ENCODE measurements around the gene GSE1.

The GSE1 gene

GRCh38 chr16:85605051-85605911 lies 7.8 kb upstream of the GSE1 start:
- DNase-seq (ENCODE audit: low spot score) (no peak), FAIRE-seq (no peak)

DNA sequence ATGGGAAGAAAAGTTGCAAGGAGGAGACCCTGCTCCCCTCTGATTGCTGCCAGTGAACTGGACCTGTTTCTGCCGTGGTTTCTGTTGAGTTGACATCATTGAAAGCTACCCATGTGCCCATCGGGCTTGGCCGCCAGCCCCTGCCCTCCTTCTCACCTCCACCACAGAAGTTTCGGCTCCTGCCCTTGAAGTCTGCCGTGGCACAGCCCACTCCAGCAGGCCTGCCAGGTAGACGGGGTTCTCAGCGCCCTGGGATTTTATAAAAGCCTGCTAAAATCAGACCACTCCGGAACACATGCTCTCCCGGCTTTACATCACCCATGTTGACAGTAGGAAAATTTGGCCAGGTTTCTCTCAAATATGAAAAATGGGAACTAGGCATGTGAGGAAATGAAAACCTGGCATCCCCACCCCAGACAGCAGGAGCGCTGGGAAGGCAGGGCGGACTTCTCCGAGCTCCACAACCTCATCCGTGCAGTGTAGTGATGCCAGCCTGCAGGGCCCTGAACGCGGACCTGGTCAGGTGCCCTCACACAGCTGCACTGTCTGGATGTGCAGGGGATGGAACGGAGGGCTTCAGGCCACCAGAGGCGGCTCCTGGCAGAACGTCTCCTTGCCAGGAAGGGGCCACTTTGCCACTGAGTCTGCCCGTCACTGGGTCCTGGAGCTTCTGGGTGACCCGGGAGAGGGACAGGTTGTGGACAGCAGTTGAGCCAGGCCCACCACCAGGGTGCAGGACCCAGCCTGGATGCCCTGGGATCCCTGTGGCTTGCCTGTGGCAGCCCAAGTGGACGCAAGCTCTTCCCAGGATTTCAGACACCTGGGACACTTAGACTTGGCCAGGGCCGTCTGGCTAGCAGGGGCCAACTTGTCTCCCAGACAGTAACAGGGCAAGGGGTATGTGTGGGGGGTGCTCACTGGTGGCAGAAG lies 6.9 kb upstream of the GSE1 start:
- no peak for FAIRE-seq
- no peak for DNase-seq (ENCODE audit: low spot score)

DNA sequence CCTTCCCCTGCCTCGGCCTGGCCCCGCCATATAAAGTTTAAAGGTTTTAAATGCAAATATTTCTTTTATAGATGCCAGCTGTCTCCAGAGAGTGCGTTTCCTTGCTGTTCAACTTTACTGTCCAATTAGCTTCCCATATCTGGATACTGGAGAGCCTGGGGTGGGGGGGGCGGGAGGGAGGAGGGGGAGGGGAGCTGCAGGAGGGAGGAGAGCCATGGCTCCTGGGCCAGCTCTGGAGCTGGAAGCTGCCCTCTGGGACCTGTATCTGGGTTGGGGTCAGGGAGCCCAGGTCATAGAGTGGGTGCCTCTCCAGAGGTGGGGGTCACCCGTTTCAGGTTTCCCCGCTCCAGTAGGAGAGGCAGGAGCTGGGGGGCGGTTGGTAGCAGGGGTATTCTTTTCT lies 6.2 kb upstream of the GSE1 start:
- DNase-seq (ENCODE audit: low spot score): no peak

GRCh38 chr16:85607321-85607765 lies 5.8 kb upstream of the GSE1 start:
- no peak for DNase-seq (ENCODE audit: low spot score)
- no peak for FAIRE-seq

More for the DNA sequence above, 6.2 kb upstream of the GSE1 start:
- no peak for FAIRE-seq

DNA sequence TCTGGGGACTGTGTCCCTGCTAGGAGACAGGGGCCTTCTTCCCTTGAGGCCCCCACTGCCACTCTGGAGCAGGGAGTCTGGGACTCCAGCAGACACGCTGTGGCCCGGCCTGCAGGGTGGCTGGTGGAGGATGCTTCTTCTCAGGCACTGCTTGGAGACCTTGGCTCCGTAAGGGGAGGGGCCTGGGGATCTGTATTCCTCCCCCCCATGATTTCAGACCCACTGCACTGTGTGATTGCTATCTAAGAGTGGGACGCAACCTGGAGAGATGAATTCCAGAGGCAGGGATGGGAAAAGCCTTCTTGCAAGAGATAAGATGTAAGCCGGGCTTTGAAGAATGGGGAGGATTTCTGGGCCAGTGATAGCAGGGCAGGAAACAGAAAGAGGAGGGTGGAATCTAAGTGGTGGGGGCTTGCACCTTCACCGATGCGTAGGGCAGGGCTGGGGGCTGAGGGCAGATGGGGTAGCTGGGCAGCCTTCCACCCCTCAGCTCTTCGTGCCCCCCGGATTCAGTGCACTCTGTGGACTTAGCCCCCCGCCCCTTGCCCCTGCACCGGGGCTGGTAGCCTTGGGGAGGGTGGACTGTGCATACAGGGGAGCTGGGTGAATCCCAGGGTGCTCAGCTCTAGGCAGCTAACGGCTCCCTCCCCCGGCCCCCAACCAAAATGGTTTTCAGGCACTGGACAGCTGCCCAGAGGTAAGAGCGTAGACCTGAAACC lies 5.2 kb upstream of the GSE1 start:
- FAIRE-seq (no peak), DNase-seq (ENCODE audit: low spot score) (no peak)

GRCh38 chr16:85608515-85608885 lies 4.6 kb upstream of the GSE1 start:
- FAIRE-seq: no peak
- no peak for DNase-seq (ENCODE audit: low spot score)

- DNase-seq (ENCODE audit: low spot score): no peak
- no peak for FAIRE-seq
Measured at GRCh38 chr16:85608887-85609286, 4.2 kb upstream of the GSE1 start.

DNA sequence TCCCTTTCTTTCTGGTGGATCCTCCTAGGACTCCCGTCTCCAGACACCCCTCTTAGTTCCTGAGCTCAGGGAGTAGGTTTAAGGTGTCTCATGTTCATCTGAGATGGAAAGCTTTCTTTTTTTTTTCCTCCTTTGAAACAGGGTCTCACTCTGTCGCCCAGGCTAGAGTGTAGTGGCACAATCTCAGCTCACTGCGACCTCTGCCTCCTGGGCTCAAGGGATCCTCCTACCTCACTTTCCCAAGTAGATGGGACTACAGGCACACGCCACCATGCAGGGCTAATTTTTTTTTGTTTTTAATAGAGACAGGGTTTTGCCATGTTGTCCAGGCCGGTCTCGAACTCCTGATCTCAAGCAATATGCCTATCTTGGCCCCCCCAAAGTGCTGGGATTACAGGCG lies 3.6 kb upstream of the GSE1 start:
- FAIRE-seq: no peak
- no peak for DNase-seq (ENCODE audit: low spot score)

DNA sequence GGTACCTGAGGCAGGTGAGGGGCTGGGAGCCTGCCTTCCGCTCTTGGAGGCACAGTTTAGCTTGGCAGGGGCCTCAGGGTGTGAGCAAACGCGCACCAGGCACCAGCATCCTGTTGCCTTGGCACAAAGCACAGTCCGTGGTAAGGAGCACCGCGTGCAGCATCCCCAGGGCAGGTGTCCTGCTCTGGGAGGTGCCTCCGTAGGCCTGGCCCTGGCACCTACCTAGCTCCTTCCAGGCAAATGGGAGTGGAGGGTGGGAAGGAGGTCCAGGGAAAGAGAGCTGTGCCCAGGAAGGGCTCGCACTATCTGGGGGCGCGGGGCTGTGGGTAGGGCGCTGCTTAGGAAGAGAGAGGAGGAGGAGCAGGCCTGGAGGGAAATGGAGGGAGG lies 3.1 kb upstream of the GSE1 start:
- FAIRE-seq (peak; percentile 20), DNase-seq (ENCODE audit: low spot score) (no peak)

DNA sequence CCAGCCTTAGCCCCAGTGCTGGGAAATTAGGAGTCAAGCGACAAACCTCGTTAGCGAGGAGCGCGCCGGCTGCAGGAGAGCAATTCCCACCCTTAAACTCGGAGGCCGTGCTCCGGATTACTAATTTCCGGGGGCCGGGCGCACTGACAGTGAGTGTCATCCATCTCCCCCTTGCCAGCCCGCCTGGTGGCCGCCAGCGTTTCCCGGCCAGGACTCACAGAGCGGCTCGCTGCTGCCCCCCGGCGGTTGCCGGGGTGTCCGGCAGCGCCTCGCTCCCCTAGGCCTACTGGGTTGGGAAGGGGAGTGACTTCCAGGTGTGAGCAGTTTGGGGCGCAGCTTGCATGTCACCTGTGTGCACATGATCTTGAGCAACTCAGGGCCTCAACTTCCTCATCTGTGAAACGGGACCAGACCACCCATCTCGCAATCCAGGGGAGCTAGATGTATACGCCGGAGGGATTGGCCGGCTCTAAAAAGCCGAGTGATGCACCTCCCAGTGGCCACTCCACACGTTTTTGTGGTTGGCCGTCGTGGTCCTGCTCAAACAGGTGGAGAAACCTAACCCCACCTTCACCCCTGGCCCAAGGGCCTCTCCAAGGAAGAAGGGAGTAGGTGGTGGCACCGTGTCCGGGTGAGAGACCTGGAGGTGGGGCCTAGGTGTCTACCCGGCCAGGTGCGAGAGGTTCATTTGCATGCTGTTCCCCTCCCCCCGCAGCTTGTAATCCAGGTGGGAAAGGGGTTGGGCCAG lies 2.5 kb upstream of the GSE1 start:
- DNase-seq (ENCODE audit: low spot score) (peak; percentile 90), FAIRE-seq (peak; percentile 62)

- DNase-seq (ENCODE audit: low spot score) (no peak), FAIRE-seq (no peak)
Measured at GRCh38 chr16:85611194-85611443, 2.0 kb upstream of the GSE1 start.

GRCh38 chr16:85611444-85612190 lies 1.5 kb upstream of the GSE1 start:
- no peak for FAIRE-seq
- peak; percentile 89 for DNase-seq (ENCODE audit: low spot score)

DNA sequence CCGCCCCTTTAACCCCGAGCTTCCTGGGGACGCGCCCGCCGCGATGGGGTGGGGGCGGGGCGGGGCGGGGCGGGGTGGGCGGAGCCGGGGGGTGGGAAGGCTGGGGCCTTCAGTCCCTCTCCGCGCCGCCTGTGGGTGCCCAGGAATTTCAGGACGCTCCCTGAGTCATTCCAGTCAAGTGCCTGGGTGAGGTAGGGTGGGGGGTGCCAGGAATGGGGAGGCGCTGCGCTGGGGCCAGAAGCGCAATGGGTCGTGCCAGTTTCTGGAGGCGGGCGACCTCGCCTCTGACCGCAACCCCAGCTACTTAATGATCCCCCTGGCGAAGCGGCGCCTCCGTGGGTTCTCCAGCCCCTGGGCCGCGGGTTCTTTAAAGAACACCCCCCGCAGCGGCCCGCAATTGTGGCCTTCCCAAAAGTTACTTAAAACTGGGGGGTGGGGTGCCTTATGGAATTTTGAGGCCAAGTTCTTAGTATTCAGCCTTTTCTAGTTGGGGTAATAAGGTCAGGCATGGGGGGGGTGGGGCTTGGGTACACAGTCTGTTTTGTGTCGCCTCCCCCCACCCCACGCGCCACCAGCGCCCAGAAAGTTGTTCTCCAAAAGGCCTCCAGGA lies 826 bp upstream of the GSE1 start:
- FAIRE-seq (no peak), DNase-seq (ENCODE audit: low spot score) (peak; percentile 98)

DNA sequence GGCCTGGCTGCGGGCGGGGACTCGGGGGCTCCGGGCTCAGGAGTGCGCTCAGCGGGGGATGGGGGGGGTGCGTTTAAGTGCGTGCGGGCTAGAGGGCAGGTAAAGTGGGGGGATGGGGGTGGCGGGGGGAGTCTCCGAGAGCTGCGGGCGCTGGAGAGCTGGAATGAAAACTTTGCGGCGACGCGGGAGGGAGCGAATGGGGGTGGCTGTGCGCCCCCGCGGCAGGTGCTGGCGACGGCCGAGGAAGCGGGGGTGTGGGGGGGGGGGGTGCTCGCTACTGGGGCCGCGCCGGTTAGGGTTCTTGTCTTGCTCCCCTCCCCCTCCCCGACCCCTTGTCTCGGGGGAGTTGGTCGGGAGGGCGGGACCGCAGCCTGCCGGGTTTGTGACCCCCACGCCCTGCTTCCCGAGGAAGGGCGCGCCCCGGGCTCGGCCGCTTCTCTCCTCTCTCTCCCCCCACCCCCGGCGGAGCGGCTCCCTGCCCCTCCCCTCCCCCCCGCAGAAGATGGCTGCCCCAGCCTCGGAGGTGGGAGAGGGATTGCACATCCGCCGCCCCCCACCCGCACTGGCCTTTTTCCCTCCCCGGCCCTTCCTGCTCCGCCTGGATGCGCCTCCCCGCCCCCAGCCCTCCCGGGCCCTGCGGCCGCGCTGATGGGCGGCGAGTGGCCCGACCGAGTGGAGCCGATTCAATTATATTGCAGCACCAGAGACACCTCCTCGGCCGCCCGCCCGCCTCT lies 649 bp downstream of the GSE1 start:
- FAIRE-seq: no peak
- peak; percentile 58 for DNase-seq (ENCODE audit: low spot score)

DNA sequence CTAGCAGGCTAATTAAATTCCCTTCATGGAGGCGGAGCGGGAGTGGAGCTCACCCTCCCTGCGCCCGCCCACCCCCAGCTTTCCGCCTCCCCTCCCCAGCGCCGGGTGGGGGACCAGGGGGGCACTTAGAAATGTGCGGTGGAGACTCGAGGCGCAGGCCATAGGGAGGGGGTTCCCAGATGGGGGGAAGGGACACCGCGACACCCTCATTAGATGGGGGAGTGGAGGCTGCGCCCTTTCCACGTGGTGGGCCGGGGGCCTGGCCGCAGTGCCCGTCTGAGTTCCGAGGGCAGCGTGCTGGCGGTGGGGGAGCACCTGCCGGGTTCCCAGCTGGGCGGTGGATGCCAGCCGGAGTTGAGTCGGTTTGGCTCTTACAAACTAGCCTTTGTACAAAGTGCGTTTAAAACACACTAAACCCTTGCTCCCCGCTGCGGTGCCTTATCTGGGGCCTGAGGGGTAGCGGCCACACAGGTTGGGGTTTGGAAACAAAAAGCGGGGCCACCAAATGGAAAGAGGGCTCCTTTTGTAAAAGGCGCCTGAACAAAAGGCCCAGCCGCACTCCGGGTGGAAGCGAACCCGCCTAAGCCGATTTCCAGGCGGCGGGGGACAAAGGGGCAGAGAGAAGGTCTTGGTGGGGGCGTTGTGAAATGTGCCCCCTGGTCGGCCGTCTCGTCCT lies 1.4 kb downstream of the GSE1 start:
- no peak for FAIRE-seq

GRCh38 chr16:85615014-85615851 lies 2.1 kb downstream of the GSE1 start:
- FAIRE-seq: no peak
- DNase-seq (ENCODE audit: low spot score): peak; percentile 59

More for the DNA sequence above, 1.4 kb downstream of the GSE1 start:
- no peak for DNase-seq (ENCODE audit: low spot score)

- DNase-seq (ENCODE audit: low spot score): peak; percentile 79
- no peak for FAIRE-seq
Measured at GRCh38 chr16:85615852-85616606, 2.9 kb downstream of the GSE1 start.

Measured in urothelium cell line (cell line).